SK-N-SH (cell line): ENCODE measurements around the gene GTF3C1. TPM values are rescaled to one million over a fixed set of nuclear protein-coding genes. Genes with fewer than 3 reads are reported as not detected.

Source experiments
- CTCF ChIA-PET: fragments of 300-600, 350-600 bp; formaldehyde crosslinking; extraction: SDS; loops from one replicate; lab custom pipeline; 2021; lab: Yijun Ruan, JAX
- POLR2A ChIA-PET: fragments of 350-600 bp; sonication (Branson Sonifier 250); formaldehyde crosslinking; extraction: SDS; loops from one replicate; lab custom pipeline; 2020; ENCODE audit warnings: antibody characterized with exemption, inconsistent platforms; lab: Yijun Ruan, JAX
- DNase-seq: peaks from one replicate; pipeline ENCODE4 v3.0.0; 2012
- H2AFZ ChIP-seq: fragments of 200-600 bp; sonication (generic); 2 replicates; pipeline ENCODE4 v1.8.1; 2016; ENCODE audit warnings: antibody characterized with exemption, mild to moderate bottlenecking, low read depth
- H3F3A ChIP-seq: fragments of 200-600 bp; sonication (generic); replicated peaks from 2 replicates; pipeline ENCODE3; 2016; ENCODE audit warnings: antibody characterized with exemption, mild to moderate bottlenecking; ENCODE audit not compliant: insufficient read depth
- H3K27ac ChIP-seq, 2 experiments: fragments of 200-500 bp in 1 of 2; fragments of 200-600 bp in 1 of 2; sonication (Bioruptor generic) in 1 of 2; sonication (generic), shearing (Covaris generic) in 1 of 2; 2 replicates each; pipeline versions ENCODE4 v1.5.1 to v1.6.1; 2014 to 2016; ENCODE audit warnings: low read depth in 2 of 2, inconsistent platforms in 1 of 2, low read length in 1 of 2, mild to moderate bottlenecking in 1 of 2, mixed read lengths in 1 of 2
- H3K27me3 ChIP-seq: fragments of 200-600 bp; sonication (generic), shearing (Covaris generic); 2 replicates; pipeline ENCODE4 v1.6.1; 2016; ENCODE audit warnings: mixed run types; ENCODE audit not compliant: insufficient read depth
- H3K36me3 ChIP-seq, 2 experiments: fragments of 200-500 bp in 1 of 2; fragments of 200-600 bp in 1 of 2; sonication (Bioruptor generic) in 1 of 2; sonication (generic) in 1 of 2; replicated peaks in 1 of 2; 2 replicates each; pipeline versions ENCODE3 to v1.5.1; 2014 to 2016; ENCODE audit warnings: low read length in 1 of 2, mild to moderate bottlenecking in 1 of 2; ENCODE audit not compliant: insufficient read depth in 2 of 2, control insufficient read depth in 1 of 2
- H3K4me1 ChIP-seq, 2 experiments: fragments of 200-500 bp in 1 of 2; fragments of 200-600 bp in 1 of 2; sonication (Bioruptor generic) in 1 of 2; sonication (generic), shearing (Covaris generic) in 1 of 2; 2 replicates each; pipeline versions ENCODE4 v1.5.1 to v1.6.1; 2014 to 2016; ENCODE audit warnings: low read depth in 1 of 2, low read length in 1 of 2, mixed run types in 1 of 2; ENCODE audit not compliant: insufficient read depth in 2 of 2, control insufficient read depth in 1 of 2
- H3K4me2 ChIP-seq: fragments of 200-600 bp; sonication (generic), shearing (Covaris generic); 2 replicates; pipeline ENCODE4 v1.6.1; 2017; ENCODE audit warnings: mixed run types
- H3K4me3 ChIP-seq, 2 experiments: fragments of 200-500 bp in 1 of 2; fragments of 200-600 bp in 1 of 2; sonication (Bioruptor generic) in 1 of 2; sonication (generic), shearing (Covaris generic) in 1 of 2; 2 replicates each; pipeline versions ENCODE4 v1.5.1 to v1.8.1; 2014 to 2016; ENCODE audit warnings: low read depth in 2 of 2, inconsistent platforms in 1 of 2, low read length in 1 of 2, mild to moderate bottlenecking in 1 of 2, mixed read lengths in 1 of 2, moderate library complexity in 1 of 2
- H3K79me2 ChIP-seq: fragments of 200-600 bp; sonication (generic); 2 replicates; pipeline ENCODE4 v1.8.1; 2017; ENCODE audit warnings: mild to moderate bottlenecking; ENCODE audit not compliant: insufficient read depth
- H3K9ac ChIP-seq: fragments of 200-600 bp; sonication (generic); 2 replicates; pipeline ENCODE4 v1.6.1; 2017; ENCODE audit warnings: mixed run types
- H3K9me2 ChIP-seq: fragments of 200-600 bp; sonication (generic); 2 replicates; pipeline ENCODE4 v1.6.1; 2017; ENCODE audit warnings: mixed run types
- H3K9me3 ChIP-seq: fragments of 200-600 bp; sonication (generic); 2 replicates; pipeline ENCODE4 v1.6.1; 2017; ENCODE audit warnings: mixed run types, mild to moderate bottlenecking, moderate library complexity
- H4K20me1 ChIP-seq: fragments of 200-600 bp; sonication (generic); 2 replicates; pipeline ENCODE4 v1.6.1; 2017; ENCODE audit warnings: mild to moderate bottlenecking, mixed run types; ENCODE audit not compliant: insufficient read depth
- CHD2 ChIP-seq: fragments of 150-350 bp; IDR thresholded peaks from 2 replicates; pipeline ENCODE4 v1.6.1; 2018; ENCODE audit warnings: low read length; ENCODE audit not compliant: partially characterized antibody
- ELF1 ChIP-seq: IDR thresholded peaks from 2 replicates; pipeline ENCODE4 v1.4.0; 2012
- EP300 ChIP-seq, 2 experiments: IDR thresholded peaks; 2 replicates each; pipeline versions ENCODE4 v1.4.0 to v1.6.1; 2012; ENCODE audit warnings: borderline replicate concordance in 1 of 2, low read depth in 1 of 2, low read length in 1 of 2
- EZH2phosphoT487 ChIP-seq: fragments of 200-600 bp; sonication (generic); IDR thresholded peaks from 2 replicates; pipeline ENCODE4 v1.6.1; 2017; ENCODE audit warnings: low read depth, mixed run types, mild to moderate bottlenecking, antibody characterized with exemption, moderate library complexity, borderline replicate concordance
- FOSL2 ChIP-seq: IDR thresholded peaks from 2 replicates; pipeline ENCODE4 v1.4.0; 2012; ENCODE audit warnings: low read depth, mild to moderate bottlenecking, moderate library complexity, borderline replicate concordance
- JUND ChIP-seq: IDR thresholded peaks from 2 replicates; pipeline ENCODE4 v1.4.0; 2012
- MEF2A ChIP-seq: IDR thresholded peaks from 2 replicates; pipeline ENCODE4 v1.4.0; 2012; ENCODE audit warnings: low read depth, borderline replicate concordance
- POLR2AphosphoS5 ChIP-seq: IDR thresholded peaks from 2 replicates; pipeline ENCODE4 v1.6.1; 2012; ENCODE audit warnings: low read depth, low read length
- RXRA ChIP-seq: IDR thresholded peaks from 2 replicates; pipeline ENCODE4 v1.4.0; 2012; ENCODE audit warnings: low read depth, mild to moderate bottlenecking, borderline replicate concordance
- SMC3 ChIP-seq: IDR thresholded peaks from 2 replicates; pipeline ENCODE4 v1.6.1; 2012; ENCODE audit warnings: low read depth, low read length, improper control_type of control experiment
- WGBS: methylation state at CpG from one replicate; pipeline ENCODE4 v1.1.6; 2017; ENCODE audit warnings: low lambda C conversion rate; 5-methylcytosine and 5-hydroxymethylcytosine counted together
- polyA plus RNA-seq, 3 experiments: library from polyadenylated mRNA; depleted of rRNA; stranded (reverse); fragments of >200 nt; gene quantifications; 2 replicates each; pipeline ENCODE4 v1.2.3, GENCODE V29; 2012
- TF ChIP-seq, protein P1 (sequence below): fragments of 150-350 bp; IDR thresholded peaks from 2 replicates; pipeline ENCODE4 v1.6.1; 2016; ENCODE audit warnings: mild to moderate bottlenecking, low read depth, low read length
- TF ChIP-seq, protein P2 (sequence below): IDR thresholded peaks from 2 replicates; pipeline ENCODE4 v1.4.0; 2012; ENCODE audit warnings: low read depth, borderline replicate concordance
- TF ChIP-seq, protein P3 (sequence below): fragments of 150-350 bp; IDR thresholded peaks from 2 replicates; pipeline ENCODE4 v1.6.1; 2017; ENCODE audit warnings: antibody characterized with exemption, low read length, low read depth, borderline replicate concordance
- TF ChIP-seq, protein P4 (sequence below): IDR thresholded peaks from 2 replicates; pipeline ENCODE4 v1.6.1; 2012; ENCODE audit warnings: mild to moderate bottlenecking, low read depth, low read length, moderate library complexity

Gene GTF3C1
- polyA plus RNA-seq, 1 of the 3 experiments (the other 2 are of a cell fraction), result 47.2 TPM

DNA sequence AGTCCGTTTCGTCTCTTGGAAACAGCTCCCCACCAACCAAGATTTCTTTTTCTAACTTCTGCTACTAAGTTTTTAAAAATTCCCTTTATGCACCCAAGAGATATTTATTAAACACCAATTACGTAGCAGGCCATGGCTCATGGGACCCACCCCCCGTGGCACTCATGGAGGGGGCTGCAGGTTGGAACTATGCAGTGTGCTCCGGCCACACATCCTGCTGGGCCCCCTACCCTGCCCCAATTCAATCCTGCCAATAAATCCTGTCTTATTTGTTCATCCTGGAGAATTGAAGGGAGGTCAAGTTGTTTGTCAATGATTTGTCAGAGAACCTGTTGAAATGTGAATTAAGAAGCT, 99.5 kb downstream of the GTF3C1 start (continued):
- no peak for TF ChIP-seq SMC3
- no peak for TF ChIP-seq RXRA

DNA sequence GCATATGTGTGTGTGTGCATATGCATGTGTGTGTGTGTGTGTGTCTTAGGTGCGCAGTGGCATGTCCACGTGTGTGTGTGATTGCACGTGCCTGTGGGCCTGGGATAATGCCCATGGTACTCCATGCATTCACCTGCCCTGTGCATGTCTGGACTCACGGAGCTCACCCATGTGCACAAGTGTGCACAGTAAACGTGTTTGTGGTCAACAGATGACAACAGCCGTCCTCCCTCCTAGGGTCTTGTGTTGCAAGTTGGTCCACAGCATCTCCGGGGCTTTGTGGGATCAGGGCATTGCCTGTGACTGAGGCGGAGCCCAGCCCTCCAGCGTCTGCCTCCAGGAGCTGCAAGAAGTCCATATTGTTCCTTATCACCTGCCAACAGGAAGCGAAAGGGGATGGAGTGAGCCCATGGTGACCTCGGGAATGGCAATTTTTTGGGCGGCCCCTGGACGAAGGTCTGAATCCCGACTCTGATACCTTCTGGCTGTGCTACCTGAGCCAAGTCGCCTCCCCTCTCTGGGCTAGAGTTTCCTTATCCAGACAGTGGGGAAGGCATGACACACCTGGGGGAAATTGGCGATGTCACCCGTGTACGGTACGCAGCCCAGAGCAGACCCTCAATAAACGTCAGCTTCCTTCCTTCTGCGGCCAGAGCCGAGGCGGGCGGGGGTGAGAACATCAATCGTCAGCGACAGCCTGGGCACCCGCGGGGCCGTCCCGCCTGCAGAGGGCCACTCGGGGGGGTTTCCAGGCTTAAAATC, 100.1 kb downstream of the GTF3C1 start:
- no peak overlapping the region for H3K4me2 ChIP-seq
- no peaks in the 10 kb centered on the region for H3K27me3 ChIP-seq
- no peaks in the 10 kb centered on the region for H3K9me3 ChIP-seq
- no peak for TF ChIP-seq ELF1
- TF ChIP-seq, protein P1, sequence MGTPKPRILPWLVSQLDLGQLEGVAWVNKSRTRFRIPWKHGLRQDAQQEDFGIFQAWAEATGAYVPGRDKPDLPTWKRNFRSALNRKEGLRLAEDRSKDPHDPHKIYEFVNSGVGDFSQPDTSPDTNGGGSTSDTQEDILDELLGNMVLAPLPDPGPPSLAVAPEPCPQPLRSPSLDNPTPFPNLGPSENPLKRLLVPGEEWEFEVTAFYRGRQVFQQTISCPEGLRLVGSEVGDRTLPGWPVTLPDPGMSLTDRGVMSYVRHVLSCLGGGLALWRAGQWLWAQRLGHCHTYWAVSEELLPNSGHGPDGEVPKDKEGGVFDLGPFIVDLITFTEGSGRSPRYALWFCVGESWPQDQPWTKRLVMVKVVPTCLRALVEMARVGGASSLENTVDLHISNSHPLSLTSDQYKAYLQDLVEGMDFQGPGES, result no peak
- TF ChIP-seq EZH2phosphoT487, result no peak
- TF ChIP-seq, protein P2, sequence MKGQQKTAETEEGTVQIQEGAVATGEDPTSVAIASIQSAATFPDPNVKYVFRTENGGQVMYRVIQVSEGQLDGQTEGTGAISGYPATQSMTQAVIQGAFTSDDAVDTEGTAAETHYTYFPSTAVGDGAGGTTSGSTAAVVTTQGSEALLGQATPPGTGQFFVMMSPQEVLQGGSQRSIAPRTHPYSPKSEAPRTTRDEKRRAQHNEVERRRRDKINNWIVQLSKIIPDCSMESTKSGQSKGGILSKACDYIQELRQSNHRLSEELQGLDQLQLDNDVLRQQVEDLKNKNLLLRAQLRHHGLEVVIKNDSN, result no peak
- TF ChIP-seq RXRA, result no peak
- TF ChIP-seq, all 33 proteins: peak for 0
- no peaks in the 10 kb centered on the region for H3K79me2 ChIP-seq
- H3K27ac ChIP-seq, result no peak overlapping the region
- no peaks in the 10 kb centered on the region for H3K9me2 ChIP-seq
- 27% methylated on average over 20 of the region's 31 CpGs for whole genome bisulfite sequencing
- H2AFZ ChIP-seq, result no peak overlapping the region
- no peaks in the 10 kb centered on the region for H4K20me1 ChIP-seq
- ChIA-PET CTCF (no interaction called here), POLR2A (no interaction called here)
- H3K4me3 ChIP-seq, result no peak overlapping the region
- H3F3A ChIP-seq, result no peaks in the 10 kb centered on the region
- no peak for DNase-seq
- H3K9ac ChIP-seq, result no peak overlapping the region
- no peaks in the 10 kb centered on the region for H3K36me3 ChIP-seq
- H3K4me1 ChIP-seq, result no peaks in the 10 kb centered on the region

DNA sequence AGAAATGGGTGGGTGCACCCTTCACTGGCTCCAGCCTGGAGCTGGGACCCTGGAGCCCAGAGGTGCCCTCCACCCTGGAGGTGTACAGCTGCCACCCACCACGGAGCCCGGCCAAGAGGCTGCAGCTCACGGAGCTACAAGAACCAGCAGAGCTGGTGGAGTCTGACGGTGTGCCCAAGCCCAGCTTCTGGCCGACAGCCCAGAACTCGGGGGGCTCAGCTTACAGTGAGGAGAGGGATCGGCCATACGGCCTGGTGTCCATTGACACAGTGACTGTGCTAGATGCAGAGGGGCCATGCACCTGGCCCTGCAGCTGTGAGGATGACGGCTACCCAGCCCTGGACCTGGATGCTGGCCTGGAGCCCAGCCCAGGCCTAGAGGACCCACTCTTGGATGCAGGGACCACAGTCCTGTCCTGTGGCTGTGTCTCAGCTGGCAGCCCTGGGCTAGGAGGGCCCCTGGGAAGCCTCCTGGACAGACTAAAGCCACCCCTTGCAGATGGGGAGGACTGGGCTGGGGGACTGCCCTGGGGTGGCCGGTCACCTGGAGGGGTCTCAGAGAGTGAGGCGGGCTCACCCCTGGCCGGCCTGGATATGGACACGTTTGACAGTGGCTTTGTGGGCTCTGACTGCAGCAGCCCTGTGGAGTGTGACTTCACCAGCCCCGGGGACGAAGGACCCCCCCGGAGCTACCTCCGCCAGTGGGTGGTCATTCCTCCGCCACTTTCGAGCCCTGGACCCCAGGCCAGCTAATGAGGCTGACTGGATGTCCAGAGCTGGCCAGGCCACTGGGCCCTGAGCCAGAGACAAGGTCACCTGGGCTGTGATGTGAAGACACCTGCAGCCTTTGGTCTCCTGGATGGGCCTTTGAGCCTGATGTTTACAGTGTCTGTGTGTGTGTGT, 100.9 kb downstream of the GTF3C1 start:
- no peak for TF ChIP-seq POLR2AphosphoS5
- TF ChIP-seq, protein P3, sequence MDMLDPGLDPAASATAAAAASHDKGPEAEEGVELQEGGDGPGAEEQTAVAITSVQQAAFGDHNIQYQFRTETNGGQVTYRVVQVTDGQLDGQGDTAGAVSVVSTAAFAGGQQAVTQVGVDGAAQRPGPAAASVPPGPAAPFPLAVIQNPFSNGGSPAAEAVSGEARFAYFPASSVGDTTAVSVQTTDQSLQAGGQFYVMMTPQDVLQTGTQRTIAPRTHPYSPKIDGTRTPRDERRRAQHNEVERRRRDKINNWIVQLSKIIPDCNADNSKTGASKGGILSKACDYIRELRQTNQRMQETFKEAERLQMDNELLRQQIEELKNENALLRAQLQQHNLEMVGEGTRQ, result no peak
- no peak for TF ChIP-seq FOSL2
- TF ChIP-seq, protein P4, sequence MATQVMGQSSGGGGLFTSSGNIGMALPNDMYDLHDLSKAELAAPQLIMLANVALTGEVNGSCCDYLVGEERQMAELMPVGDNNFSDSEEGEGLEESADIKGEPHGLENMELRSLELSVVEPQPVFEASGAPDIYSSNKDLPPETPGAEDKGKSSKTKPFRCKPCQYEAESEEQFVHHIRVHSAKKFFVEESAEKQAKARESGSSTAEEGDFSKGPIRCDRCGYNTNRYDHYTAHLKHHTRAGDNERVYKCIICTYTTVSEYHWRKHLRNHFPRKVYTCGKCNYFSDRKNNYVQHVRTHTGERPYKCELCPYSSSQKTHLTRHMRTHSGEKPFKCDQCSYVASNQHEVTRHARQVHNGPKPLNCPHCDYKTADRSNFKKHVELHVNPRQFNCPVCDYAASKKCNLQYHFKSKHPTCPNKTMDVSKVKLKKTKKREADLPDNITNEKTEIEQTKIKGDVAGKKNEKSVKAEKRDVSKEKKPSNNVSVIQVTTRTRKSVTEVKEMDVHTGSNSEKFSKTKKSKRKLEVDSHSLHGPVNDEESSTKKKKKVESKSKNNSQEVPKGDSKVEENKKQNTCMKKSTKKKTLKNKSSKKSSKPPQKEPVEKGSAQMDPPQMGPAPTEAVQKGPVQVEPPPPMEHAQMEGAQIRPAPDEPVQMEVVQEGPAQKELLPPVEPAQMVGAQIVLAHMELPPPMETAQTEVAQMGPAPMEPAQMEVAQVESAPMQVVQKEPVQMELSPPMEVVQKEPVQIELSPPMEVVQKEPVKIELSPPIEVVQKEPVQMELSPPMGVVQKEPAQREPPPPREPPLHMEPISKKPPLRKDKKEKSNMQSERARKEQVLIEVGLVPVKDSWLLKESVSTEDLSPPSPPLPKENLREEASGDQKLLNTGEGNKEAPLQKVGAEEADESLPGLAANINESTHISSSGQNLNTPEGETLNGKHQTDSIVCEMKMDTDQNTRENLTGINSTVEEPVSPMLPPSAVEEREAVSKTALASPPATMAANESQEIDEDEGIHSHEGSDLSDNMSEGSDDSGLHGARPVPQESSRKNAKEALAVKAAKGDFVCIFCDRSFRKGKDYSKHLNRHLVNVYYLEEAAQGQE, result no peak
- no peak for TF ChIP-seq MEF2A
- TF ChIP-seq JUND, result no peak
- no peak for TF ChIP-seq CHD2
- TF ChIP-seq EP300 (IDR thresholded peaks at IDR 0.05; ENCODE audit: borderline replicate concordance in 1 of 2, low read depth in 1 of 2, low read length in 1 of 2), result no peak
- no peak for TF ChIP-seq SMC3
- TF ChIP-seq RXRA, result no peak
- DNase-seq, result peak; percentile 14
- 69% methylated on average over 4 of the region's 19 CpGs for WGBS
- Histone ChIP-seq H3K79me2 (no peaks in the 10 kb centered on the region), H3K9ac (no peak overlapping the region), H3K36me3 (no peaks in the 10 kb centered on the region), H3K4me1 (peaks cover 0 to under 1% of the 10 kb centered on the region in 2 experiments; a peak in 1 of 4 replicates), H3K4me3 (no peak overlapping the region), H3F3A (peaks cover 1% of the 10 kb centered on the region), H3K9me2 (no peaks in the 10 kb centered on the region), H3K4me2 (no peak overlapping the region), H3K27ac (no peak overlapping the region), H2AFZ (no peak overlapping the region), H3K9me3 (no peaks in the 10 kb centered on the region), H4K20me1 (no peaks in the 10 kb centered on the region), H3K27me3 (no peaks in the 10 kb centered on the region)
- ChIA-PET CTCF (interaction anchor here (0.8 kb wide), 1 partner anchor 8 kb away, joined by 3 read pairs; no protein-coding TSS in a partner anchor), POLR2A (no interaction called here)
